ENCODE results near the gene RECQL.

RECQL gene, protein sequence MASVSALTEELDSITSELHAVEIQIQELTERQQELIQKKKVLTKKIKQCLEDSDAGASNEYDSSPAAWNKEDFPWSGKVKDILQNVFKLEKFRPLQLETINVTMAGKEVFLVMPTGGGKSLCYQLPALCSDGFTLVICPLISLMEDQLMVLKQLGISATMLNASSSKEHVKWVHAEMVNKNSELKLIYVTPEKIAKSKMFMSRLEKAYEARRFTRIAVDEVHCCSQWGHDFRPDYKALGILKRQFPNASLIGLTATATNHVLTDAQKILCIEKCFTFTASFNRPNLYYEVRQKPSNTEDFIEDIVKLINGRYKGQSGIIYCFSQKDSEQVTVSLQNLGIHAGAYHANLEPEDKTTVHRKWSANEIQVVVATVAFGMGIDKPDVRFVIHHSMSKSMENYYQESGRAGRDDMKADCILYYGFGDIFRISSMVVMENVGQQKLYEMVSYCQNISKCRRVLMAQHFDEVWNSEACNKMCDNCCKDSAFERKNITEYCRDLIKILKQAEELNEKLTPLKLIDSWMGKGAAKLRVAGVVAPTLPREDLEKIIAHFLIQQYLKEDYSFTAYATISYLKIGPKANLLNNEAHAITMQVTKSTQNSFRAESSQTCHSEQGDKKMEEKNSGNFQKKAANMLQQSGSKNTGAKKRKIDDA

DNA sequence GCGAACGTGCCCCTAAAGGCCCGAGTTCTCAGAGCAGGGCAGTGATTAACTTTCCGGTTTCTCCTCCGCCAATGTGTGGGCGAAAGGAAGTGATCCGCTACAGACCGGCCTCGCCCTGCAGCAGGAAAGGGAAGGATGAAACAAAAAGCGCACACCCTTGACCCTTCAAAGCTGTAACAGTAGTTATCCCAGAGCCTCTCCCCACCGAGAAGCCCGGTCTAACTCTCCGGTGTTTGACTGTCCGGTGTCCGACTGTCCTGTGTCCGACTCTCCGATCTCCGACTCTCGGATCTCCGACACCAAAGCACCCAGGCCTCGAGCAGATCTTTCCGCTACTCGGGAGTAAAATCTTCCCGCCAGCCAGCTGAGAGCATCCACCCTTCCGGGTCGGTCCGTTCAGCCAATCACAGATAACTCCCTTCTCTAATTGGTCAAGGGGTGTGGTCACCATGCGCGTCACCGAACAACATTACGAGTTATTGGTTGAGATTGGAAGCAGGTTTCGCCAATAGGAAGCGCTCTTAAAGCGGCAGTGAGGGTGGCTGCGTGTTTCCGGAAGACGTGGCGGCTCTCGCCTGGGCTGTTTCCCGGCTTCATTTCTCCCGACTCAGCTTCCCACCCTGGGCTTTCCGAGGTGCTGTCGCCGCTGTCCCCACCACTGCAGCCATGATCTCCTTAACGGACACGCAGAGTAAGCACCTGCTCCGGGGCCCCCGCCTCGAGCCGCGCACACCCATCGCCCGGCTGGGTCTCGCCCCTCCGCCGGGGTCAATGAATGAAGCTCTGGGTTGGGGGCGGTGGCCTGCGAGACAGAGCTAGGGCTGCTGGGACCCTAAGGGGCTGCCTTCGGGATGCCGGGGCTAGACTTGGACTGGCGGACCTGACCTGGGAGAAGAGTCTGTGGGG lies at the start of gene RECQL, which contains the start of gene GOLT1B:
Gene RECQL (minus strand): TSS at position 378 of the 906 bp plus-strand sequence. CDS start 2,065 bp downstream, outside the sequence.
Gene GOLT1B (plus strand): TSS at position 532 of the 906 bp plus-strand sequence. CDS start 135 bp downstream, at position 667.
- DNase-seq: peak; percentile 98

DNA sequence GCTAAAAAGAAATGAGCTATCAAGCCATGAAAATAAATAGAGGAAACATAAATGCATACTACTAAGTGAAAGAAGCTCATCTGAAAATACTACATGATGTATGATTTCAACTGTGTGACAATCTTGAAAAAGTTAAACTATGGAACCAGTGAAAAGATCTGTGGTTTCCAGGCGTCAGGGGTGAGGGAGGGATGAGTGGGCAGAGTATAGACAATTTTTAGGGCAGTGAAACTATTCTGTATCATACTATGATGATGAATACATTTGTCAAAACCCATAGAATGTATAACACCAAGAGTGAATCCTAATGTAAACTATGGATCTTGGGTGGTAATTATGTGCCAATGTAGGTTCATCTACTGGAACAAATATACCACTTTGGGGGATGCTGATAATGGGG lies 46.0 kb upstream of the RECQL start:
- no peak for DNase-seq

DNA sequence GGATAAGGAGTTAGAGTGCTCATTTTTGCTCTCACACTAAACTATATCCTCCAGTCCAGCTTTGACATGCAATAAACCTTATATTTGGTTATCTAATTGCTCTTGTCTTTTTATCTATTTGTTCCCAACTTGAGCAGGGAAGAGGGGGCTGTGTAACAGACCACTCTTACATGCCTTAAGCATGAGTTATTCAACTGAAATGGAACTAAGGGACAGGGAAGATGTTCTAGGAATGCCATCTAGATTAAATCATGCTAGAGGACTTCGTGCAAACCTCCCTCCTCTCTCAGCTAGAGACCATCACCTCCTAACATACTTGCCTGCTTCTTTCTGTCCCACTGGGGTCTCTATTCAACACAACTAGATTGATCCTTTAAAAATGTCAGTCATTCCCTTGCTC lies 45.3 kb upstream of the RECQL start:
- DNase-seq: no peak

DNA sequence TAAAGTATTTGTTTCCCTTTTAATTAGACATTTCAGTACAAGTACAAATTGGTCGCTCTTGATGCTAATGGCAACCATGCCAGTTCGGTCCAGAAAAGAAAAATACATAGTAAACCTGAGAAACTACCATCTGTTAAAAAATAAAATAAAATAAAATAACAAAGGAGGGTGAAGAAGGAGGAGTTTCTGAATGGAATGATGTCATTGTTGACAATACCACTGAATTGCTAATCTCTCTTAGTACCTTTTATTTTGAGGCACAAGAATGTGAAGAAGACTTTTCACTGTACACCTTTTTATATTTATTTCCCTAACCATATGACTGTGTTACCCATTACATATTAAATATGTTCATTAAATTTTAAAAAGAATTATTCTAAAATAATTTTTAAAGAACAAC lies 44.1 kb upstream of the RECQL start:
- DNase-seq: no peak

DNA sequence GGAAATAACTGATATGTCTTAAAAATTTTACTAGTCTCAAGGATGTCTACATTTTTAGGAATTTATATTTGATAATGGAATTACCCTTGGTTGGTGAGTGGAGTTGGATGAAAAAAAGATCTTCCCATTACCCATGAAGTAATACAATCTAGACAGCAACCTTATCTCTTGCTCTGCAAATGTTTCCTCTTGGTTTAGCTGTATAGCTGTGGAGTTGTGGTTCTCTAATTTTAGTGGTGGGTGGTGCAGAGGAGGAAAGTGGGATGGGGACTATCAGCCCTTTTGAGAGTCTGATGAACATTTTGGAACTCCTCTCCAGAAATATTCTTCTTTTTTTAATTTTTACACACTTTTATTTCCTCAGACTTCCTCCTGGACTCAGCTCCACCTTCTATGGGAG lies 41.7 kb upstream of the RECQL start:
- no peak for DNase-seq

DNA sequence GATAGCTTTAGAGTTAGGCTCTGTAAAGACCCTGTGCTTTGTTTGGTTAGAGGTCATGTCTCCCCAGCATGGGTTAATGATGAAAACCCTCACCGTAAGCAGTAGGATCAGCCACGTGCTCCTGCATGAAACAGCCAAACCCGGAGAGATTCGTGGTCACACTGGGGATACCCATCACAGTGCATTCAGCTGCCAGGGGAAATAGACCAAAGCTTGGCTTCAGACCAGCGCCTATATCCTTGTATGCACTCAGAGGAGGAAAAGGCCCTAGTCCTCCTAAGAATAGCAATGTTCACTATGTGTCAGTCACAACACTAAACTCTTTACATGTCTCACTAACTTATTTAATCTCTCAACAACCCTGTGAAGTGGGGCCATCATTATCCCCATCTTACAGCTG lies 41.0 kb upstream of the RECQL start:
- no peak for DNase-seq

DNA sequence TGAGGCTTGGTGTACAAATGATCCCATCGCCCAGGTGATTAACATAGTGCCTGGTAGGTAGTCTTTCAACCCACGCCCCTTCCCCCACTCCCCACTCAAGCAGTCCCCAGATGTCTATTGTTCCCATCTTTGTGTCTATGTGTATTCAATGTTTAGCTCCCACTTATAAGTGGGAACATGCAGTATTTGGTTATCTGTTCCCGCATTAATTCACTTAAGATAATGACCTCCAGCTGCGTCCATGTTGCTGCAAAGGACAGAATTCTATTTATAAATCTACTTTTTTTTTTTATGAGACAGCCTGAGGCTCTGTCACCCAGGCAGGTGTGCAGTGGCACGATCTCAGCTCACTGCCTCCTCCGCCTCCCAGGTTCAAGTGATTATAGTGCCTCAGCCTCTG lies 40.3 kb upstream of the RECQL start:
- no peak for DNase-seq

DNA sequence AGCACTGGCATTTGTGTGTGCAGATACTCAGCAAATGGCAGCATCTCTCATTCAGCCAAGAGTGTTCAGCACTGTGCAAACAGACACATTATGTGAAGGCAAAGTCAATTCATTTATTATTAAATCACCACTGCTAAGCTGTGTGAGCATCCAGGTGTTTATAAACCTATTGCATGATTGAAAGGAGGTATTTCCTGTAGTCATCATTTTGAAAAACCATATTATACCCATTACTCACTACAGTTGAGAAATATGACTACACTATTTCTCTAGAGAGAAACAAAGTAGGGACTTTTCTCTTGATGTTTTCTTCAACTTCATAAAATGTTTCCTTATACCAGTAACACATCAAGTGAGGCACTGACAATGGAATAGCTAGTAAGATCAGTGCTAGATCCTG lies 38.4 kb upstream of the RECQL start:
- DNase-seq: no peak

DNA sequence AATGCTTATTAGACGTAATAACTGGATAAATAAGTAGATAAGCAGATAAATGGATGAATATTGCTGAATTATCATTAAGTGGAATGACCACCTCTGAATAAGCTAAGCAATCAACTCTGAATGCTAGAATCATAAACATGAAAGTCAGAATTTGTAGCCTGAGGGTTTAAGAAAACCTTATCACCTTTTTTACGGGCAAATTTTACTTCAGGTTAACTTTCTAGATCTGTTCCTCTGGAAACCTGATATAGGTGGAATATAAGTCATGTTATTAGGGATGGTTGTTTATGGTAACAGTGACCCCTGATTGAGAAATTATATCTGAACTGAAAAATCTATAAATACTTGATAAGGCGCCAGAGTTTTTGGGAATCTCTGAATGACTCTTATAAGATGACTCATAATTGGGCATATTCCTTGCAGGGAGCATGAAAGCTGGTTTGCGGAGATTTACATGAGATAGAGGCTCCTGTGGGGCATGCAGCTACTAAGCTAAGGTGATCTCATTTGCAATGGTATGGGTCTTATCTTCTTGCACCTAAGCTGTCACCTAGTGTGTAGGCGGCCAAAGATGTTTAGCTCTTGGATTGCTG lies 36.7 kb upstream of the RECQL start:
- no peak for DNase-seq

DNA sequence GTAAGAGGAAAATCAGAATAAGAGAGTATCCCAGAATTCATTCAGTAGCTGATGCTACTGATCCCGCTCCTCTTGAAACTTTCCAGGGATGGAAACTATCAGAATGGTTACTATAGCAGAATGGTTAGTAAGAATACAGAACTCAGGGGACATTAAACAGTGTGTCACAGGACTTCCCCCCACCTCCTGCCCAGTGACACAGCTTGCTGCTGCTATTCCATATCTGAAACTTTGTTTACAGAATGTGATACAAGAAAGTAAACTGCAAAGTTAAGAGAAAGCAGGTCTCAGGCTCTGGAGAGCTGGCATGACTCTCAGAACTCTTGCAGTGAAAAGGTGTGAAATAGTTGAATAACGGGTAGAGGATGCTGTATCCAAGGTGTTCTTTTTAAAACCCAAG lies 28.0 kb upstream of the RECQL start:
- DNase-seq: no peak

DNA sequence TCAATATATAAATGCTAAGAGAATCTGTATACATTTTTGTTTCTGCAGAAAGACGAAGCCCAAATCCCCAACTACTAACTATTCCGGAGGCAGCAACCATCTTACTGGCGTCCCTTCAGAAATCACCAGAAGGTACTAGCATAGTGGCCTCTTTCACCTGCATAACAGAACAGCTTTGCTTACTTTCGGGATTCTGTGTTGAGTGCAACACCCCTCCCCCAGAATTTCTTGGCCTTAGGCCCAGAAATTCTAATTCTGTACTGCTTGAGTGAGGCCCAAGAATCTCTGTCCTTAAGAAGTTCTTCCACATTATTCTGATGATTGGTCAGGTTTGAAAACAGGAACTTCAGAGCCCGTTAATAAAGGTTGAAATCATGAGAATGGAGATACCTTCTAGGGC lies 27.5 kb upstream of the RECQL start:
- no peak for DNase-seq

DNA sequence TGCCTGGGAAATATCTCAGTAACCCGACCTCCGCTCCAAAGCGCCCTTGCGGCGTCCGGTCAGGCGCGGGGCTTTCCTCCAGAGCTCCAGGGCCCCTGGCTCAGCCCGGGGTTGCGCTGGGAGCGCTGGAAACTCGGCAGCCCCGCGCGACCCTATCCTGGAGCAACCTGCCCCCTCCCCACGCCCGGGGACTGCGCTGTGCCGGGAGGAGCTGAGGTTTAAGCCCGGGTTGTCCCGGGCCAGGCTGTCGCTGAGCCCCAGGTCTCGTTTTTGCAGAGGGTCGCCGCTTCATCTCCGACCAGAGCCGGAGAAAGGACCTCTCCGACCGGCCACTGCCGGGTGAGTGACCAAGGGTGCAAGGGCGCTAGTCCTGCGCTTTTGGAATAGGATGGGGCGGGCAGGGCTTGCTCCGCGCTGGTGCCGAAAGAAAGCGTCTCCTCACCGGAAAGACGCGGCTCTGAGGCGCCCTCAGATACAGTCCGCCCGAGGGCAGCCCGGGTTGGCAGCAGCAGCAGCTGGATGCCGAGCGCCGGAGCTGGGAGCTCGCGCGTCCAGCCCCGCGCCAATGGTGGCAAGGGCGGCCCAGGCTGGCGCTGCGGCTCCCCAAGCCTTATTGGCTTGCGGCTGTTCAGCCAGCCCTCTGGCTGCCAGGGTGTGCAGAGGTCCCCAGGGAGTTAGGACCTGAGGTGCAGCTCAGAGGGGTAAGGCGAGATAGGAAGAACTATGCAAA lies 26.2 kb upstream of the RECQL start:
- DNase-seq: peak; percentile 73 to 96

DNA sequence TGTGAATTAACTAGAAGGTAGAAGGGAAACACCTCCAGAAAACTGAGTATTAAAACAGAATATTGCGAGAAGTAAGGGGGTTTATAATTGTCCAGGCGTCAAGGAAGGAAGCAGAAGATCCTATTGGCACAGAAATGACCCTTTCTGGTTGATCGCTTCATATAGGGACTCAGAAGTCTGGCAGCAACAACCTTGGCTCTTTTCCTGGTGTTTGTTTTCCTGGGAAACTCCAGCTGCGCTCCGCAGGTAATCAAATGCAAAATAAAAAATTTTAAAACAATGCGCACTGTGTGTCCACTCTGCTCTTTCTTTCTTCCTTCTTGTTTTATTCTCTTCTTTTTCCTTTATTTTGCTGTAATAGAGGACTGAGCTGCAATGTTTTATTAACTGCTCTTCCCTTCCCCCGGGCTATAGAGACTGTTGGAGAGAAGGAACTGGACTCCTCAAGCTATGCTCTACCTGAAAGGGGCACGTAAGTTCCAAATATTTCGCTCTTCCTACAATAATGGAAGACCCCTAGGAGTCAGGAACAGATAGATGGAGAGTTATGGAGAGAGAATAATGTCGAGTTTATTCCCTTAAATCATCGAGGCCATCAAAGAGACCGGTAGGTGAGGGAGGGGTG lies 25.4 kb upstream of the RECQL start:
- peak in 1 of 2 experiments; percentile 9 for DNase-seq

DNA sequence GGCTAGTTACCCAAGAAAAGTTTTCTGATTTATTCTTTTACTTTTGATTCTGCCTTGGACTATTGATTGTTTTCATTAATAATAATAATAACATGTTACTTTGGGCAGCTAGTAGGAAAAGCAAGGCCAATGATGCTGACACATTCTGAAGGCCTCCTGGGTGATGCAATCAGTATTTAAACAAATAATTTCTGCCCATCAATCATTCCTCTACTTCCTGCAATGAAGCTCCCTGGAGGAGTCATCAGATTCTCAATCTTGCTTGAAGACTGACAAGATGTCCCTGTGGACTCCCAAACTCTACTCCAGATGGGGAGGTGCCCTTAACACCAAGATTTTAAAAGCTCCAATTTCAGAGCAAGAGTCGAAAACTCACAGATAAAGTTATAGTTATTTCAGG lies 24.6 kb upstream of the RECQL start, which contains the start of gene SPX:
Gene SPX (plus strand): TSS at position 244 of the 400 bp plus-strand sequence. CDS start 177 bp downstream, outside the sequence.
- no peak for DNase-seq

DNA sequence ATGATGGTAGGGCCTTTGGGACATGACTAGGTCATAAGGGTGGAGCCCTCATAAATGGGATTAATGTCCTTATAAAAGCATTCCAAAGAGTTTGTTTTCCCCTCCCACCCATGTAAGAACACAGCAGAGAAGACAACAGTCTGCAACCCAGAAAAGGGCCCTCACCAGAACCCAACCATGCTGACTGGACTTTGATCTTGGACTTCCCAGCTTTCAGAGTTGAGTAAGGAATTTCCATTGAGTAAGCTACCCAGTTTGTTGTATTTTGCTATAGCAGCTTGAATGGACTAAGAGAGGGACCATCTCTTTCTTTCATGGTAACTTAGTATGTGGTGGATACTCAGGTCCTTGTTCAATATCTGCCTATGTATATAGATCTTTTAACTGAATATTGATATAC lies 21.7 kb upstream of the RECQL start:
- DNase-seq: no peak

DNA sequence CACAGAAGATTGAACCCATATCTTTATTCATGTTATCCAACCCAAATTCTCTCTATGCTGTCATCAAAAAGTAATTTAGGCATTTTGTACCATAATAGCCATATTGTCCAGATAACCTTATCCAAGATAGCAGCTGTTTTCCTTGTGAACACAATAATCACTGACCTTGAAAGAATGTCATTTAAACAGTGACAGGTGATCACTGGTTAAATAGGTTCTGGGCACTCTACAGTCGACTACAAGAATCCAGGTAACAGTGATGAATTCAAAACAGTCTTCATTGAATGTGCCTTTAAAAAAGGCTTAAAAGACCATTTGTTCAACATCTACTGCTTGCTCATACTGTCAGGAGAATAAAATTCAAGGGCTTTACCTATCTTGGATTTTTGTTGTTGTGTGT lies 20.1 kb upstream of the RECQL start:
- DNase-seq: no peak

DNA sequence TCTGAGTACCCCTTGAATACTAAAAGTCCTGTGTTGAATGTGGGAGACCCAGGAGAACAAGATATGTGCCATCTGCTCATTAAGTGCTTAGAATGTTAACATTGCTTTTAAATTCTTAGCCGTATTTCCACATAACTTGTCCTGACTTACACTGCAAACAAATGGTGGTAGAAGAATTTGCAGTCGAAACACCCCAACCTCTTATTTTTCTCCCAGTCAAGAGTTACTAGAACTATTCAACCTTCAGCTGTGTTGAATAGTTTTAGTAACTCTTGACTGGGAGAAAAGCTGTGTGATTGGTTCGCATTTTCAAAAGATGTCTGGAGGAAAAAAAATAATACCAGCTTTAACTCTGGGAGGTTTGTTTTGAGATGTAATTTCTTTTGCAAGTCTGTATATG lies 17.0 kb upstream of the RECQL start:
- no peak for DNase-seq

DNA sequence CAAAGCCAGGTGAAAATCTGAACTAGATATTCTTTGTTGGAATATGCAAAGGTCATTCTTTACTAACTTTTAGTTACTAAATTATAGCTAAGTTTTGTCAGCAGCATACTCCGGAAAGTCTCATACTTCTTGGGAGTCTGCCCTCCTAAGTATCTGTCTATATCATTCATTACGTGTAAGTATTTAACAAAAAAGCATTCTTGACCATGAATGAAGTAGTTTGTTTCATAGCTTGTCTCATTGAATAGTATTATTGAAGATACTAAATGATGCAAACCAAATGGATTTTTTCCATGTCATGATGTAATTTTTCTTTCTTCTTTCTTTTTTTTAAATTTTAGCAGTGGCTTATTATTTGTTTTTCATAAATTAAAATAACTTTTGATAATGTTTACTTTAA lies 14.8 kb upstream of the RECQL start:
- DNase-seq: no peak

DNA sequence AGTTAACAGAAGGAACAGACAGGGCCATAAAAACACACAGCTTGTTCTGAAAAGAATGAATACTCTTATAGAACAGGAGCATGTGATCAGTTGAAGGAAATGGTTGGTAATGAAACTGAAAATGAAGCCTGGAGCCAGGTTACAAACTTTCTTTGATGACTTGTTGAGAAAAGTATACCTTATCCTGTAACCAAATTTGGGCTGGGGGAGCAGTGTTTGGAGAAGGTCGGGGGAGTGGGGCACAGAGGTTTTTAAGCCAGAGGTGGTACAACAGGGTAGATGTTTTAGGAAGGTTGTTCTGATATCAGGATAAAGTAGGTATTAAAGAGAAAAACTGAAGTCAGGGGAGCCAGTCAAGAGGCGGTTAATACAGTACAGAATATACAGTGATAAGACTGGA lies 8.3 kb upstream of the RECQL start:
- DNase-seq: no peak

DNA sequence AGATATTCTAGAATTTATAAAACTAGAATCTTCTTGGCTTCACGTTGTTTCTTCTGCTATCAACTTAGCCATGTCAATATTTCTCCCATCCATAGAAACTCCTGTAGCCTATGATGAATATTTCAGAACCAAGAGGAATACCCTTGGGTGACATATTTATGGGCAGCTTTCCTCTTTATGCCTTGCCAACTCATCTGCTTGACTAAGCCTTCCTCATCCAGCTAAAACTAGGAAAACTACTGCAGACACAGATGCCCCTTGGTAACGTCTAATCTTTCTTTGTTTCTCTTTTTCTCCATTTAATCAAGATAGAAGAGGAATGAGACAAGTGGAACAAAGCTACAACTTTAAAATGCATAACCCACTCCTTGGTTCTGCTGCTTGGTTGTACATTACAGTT lies 6.4 kb upstream of the RECQL start:
- DNase-seq: no peak

DNA sequence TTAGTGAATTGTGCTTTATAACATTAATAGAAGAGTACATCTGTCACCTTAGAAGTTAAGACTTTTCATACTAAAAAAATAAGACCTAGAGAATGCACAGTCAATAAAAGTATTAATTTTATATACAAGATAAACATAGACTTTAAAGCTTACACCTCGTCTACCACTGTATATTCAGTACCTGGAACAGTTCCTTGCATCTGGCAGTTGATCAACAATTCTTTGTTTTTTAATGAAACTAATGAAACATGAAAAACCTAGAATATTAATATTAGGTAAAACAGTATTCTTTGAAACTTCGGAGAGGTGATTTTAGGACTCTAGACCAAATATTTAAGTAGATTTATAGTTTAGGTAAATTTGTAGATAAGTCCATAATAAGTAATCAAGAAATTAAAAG lies 4.5 kb upstream of the RECQL start:
- DNase-seq: no peak

DNA sequence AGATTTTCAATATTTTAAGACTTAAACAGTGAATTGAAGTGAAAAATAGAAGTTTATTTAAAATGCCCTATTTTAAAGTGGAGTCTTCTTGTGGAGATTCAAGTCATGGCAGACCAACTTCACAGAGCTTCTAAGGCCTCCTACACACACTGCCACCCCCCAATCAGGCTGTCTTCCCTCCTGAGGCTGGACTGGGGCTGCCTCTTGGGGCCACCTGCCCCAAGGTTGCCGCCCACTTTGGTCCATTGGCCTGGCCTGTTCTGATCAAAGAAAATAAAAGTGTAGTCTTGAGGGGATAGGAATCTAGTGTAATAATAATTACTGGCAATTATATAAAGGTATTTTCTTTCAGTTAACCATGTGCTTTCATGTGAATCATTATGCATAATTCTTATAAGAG lies 1.4 kb upstream of the RECQL start:
- DNase-seq: no peak

Data from NCI-H526 (cell line).